Liver (tissue), 3 donors: ENCODE results near the gene YEATS2.

Experiments used
- CTCF ChIP-seq: fragments of 150-350 bp; IDR thresholded peaks from 2 replicates; pipeline ENCODE4 v1.5.1; 2017; ENCODE audit warnings: improper control_type of control experiment, low read depth, low read length; ENCODE audit not compliant: missing input control
- SP1 ChIP-seq: IDR thresholded peaks from 2 replicates; pipeline ENCODE4 v1.6.1; 2018; ENCODE audit warnings: antibody characterized with exemption, mild to moderate bottlenecking
- donor health status: healthy.
- donor health status: healthy.

DNA sequence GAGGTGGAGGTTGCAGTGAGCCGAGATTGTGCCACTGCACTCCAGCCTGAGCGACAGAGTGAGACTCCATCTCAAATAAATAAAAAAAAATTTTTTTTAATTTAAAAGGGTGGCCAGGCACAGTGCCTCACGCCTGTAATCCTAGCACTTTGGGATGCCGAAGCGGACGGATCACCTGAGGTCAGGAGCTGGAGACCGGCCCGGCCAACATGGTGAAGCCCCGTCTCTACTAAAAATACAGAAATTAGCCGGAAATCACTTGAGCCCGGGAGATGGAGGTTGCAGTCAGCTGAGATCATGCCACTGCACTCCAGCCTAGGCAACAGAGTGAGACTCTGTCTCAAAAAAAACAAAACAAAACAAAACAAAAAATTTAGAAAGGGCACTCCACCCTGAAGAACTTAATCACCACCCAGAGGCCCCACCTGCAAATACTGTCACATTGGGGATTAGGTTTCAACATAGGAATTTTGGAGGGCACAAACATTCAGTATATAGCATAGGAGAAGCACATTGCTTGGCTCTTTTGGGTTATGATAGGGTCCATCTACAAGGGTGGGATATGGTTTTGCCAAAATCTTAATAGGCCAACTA, 7.1 kb upstream of the YEATS2 start:
- TF ChIP-seq CTCF (no peak), SP1 (no peak)
